NCI-H1048 (cell line): Measurements from ENCODE around the gene LTB4R2.

Experiments
- DNase-seq: peaks from one replicate; lab custom pipeline; 2025; lab: John Stamatoyannopoulos, UW

The LTB4R2 gene

GRCh38 chr14:24299255-24300191 lies 10.4 kb upstream of the LTB4R2 start, which contains the start of the genes DHRS1 and NOP9:
DHRS1 (minus strand) TSS chr14:24299780; CDS start chr14:24299106, 674 bp downstream.
NOP9 (plus strand) TSS chr14:24299850; CDS start chr14:24299955, 105 bp downstream.
- peak; percentile 78 for DNase-seq

- DNase-seq = no peak
Observed at GRCh38 chr14:24300326-24300980, 9.5 kb upstream of the LTB4R2 start.

- DNase-seq = no peak
Observed at GRCh38 chr14:24304019-24304387, 5.9 kb upstream of the LTB4R2 start.

DNA sequence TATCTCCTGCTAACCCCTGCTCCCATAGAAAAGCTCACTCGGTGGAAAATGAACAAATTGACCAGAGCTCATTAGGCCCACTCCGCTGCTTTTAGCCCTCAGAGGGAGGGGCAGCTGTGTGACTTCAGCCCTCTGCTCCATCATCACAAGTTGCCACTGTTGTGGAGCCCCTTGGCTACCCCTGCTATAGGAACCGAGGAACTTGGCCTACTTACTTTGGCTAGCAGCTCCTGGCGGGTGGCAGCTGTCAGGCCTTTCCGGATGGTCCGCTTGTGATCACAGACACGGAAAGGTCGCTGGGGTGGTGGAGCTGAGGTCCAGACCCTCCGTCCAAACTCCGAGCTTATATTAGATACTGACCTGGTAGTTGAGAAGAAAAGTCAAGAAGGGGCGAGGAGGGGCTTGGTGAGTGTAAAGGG lies 2.8 kb upstream of the LTB4R2 start:
- DNase-seq = no peak

DNA sequence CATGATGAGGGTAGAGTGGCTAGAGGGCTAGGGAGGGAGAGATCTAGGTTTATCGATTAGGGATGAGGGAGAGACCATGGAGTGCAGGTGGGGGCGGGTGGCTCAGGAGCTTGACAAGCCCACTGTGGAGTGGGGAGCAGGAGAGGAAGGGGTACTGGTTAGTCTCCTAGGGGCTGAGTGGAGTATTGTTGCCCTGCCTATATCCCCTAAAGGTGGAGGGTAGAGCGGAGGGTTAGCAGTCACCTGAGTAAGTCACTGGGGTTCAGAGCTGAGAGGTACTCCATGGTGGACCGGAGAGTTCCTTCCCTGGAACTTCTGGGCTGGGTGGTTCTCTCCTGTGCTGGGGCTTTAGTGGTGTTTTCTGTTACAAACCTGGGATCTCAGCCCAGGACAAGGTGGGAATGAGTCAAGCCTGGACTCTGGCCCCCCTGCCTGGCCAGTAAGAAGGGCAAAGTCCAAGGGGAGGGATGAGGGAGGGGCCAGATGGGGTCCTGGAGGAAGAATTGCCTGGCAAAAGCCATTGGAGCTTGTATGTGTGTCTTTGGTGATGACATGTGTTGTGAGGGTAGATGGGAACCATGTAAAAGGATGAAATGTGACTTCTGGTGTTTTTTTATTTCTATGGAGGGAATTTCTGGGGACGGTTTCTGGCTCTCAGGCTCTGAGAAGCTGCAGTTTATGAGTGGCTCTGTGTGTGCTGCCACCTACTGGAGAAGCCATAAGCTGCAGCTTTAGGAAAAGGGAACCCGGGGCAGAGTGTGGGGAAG lies 2.2 kb upstream of the LTB4R2 start, which contains the start of gene CIDEB:
Gene CIDEB, minus strand, starts transcription at position 403 of the 767 bp plus-strand sequence. Its CDS starts 119 bp downstream, at position 284.
- DNase-seq = peak; percentile 11

DNA sequence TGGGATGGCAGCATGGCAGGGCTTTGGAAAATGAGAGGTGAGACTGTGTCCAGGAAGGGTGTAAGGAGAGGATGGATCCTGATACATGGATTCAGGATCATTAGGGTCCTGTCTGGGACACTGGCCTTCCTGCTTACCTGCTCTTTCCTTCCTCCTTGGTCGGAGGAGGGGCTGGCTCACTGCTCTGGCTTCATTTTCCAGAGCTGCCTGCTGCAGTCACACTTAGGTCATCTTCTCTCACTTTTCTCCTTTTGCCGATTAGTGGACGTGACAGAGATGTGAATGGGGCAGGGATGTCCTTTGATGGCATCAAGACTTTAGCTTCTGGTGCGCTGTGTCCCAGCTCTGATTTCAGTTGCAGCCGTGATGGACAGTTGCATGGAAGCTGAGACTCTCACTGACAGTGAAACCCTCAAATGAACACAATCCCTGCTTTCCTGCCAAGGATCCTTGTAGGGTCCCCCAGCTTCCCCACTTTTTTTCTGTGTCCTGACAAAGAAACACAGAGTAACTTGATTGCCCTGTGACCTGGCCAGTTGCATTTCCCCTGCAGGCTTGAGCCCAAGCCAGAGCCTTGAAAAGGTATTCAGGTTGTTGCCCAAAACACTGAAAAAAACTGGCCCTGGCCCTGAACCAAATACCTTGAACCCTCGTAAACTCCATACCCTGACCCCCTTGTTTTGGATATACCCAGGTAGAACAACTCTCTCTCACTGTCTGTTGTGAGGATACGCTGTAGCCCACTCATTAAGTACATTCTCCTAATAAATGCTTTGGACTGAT lies 1.4 kb upstream of the LTB4R2 start:
- no peak for DNase-seq

GRCh38 chr14:24310265-24310645 lies 315 bp downstream of the LTB4R2 start:
- DNase-seq = no peak

GRCh38 chr14:24310646-24311604 lies 985 bp downstream of the LTB4R2 start, which contains the start of gene LTB4R:
LTB4R (plus strand) TSS chr14:24311502; CDS start chr14:24315652, 4,150 bp downstream.
- DNase-seq = no peak

DNA sequence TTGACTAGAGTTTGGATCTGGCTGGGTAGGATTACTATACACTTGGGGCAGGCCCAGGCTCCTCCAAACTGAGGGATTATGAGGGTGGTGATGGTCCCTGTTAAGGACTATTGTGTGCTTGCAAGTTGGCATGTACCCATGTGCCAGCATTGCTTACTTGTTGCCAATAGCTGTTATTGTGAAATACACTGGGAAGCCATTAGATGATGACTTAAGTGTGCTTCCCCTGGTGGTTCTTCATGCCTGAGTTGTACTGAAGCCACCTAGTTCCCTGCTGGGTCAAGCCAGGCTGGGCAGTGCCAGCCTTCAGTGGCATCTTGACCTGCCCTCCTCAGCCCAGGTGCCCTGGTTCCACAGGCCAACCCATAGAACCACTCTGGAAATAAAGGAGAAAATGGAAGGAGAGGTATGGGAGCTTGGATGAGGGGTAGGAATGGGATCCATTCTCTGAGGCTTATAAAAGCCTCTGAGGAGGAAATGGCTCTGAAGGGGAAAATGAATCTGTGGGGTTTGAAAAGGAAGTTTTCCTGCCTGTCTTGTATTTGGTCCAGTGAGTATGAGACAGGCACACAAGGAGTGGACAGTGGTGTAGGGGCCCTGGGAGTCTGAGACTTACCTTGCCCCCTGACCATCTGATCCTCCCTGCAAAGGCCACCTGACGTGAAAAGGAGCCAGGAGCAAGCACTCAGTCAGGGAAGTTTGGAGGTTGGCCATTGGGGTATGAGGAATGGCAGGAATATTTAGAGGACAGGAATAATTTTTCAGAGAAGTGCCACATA lies 2.1 kb downstream of the LTB4R2 start:
- DNase-seq = no peak

GRCh38 chr14:24312736-24313507 lies 3.0 kb downstream of the LTB4R2 start:
- DNase-seq = no peak

GRCh38 chr14:24313913-24314312 lies 4.0 kb downstream of the LTB4R2 start:
- no peak for DNase-seq

- no peak for DNase-seq
Observed at GRCh38 chr14:24314377-24315193, 4.6 kb downstream of the LTB4R2 start.

DNA sequence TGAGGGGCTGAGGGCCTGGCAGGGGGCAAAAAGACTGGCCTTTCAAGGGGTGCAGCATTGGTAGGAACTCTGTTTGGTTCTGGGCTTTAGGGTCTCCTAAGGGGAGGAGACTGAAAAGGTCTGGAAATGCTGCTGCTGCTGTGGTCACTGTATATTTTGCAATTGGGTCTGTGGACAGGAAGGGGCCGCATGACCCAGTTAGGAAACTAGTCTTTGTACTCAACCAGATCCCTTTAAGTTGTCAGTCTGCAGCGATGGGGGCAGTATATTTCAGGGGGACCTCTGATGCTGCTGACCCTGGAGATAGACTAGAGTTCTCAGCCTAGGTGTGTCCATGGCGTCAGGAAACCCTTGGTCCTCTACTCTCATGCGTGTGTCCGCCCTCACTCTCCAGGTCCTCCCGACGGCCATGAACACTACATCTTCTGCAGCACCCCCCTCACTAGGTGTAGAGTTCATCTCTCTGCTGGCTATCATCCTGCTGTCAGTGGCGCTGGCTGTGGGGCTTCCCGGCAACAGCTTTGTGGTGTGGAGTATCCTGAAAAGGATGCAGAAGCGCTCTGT lies 5.4 kb downstream of the LTB4R2 start:
- DNase-seq = no peak

DNA sequence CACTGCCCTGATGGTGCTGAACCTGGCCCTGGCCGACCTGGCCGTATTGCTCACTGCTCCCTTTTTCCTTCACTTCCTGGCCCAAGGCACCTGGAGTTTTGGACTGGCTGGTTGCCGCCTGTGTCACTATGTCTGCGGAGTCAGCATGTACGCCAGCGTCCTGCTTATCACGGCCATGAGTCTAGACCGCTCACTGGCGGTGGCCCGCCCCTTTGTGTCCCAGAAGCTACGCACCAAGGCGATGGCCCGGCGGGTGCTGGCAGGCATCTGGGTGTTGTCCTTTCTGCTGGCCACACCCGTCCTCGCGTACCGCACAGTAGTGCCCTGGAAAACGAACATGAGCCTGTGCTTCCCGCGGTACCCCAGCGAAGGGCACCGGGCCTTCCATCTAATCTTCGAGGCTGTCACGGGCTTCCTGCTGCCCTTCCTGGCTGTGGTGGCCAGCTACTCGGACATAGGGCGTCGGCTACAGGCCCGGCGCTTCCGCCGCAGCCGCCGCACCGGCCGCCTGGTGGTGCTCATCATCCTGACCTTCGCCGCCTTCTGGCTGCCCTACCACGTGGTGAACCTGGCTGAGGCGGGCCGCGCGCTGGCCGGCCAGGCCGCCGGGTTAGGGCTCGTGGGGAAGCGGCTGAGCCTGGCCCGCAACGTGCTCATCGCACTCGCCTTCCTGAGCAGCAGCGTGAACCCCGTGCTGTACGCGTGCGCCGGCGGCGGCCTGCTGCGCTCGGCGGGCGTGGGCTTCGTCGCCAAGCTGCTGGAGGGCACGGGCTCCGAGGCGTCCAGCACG lies 6.1 kb downstream of the LTB4R2 start:
- no peak for DNase-seq

DNA sequence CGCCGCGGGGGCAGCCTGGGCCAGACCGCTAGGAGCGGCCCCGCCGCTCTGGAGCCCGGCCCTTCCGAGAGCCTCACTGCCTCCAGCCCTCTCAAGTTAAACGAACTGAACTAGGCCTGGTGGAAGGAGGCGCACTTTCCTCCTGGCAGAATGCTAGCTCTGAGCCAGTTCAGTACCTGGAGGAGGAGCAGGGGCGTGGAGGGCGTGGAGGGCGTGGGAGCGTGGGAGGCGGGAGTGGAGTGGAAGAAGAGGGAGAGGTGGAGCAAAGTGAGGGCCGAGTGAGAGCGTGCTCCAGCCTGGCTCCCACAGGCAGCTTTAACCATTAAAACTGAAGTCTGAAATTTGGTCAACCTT lies 6.6 kb downstream of the LTB4R2 start:
- no peak for DNase-seq

GRCh38 chr14:24317141-24317928 lies 7.4 kb downstream of the LTB4R2 start:
- DNase-seq = no peak
